OCI-LY1 (cell line): ENCODE data around the gene NR2C2.

ENCODE experiments used
- CTCF ChIP-seq: fragments of 200-600 bp; sonication (generic), shearing (Covaris generic); IDR thresholded peaks from 2 replicates; pipeline ENCODE4 v1.5.1; 2017; ENCODE audit warnings: mild to moderate bottlenecking, antibody characterized with exemption, low read length, moderate library complexity, mixed read lengths
- EZH2 ChIP-seq: fragments of 200-600 bp; sonication (generic), shearing (Covaris generic); IDR thresholded peaks from 2 replicates; pipeline ENCODE4 v1.8.0; 2017; ENCODE audit warnings: borderline replicate concordance, mixed run types, mild to moderate bottlenecking, antibody characterized with exemption, low read length, moderate library complexity, mixed read lengths

GRCh38 chr3:15014606-15015328 is 67.4 kb downstream of the NR2C2 start:
- TF ChIP-seq CTCF (no peak), EZH2 (no peak)
